GM13976 (cell line): ENCODE data around the gene SHCBP1L.

Source experiments
- DNase-seq: peaks from one replicate; pipeline ENCODE4 v3.0.0; 2012; ENCODE audit warnings: low spot score
- CTCF ChIP-seq: IDR thresholded peaks from 2 replicates; pipeline ENCODE4 v1.5.1; 2012; ENCODE audit warnings: borderline replicate concordance, mild to moderate bottlenecking; ENCODE audit not compliant: insufficient read depth; ENCODE audit errors: extremely low read depth, missing control alignments, control extremely low read depth
- in situ Hi-C: fragments of 300-500 bp; cut with MboI; formaldehyde crosslinking; loops from one replicate; pipeline ENCODE4 v1.12.0; 2022; ENCODE audit warnings: low sequenced_read_pairs, mixed read lengths, inconsistent platforms; ENCODE audit not compliant: unreplicated experiment

SHCBP1L gene

GRCh38 chr1:182869241-182869666 lies 83.7 kb downstream of the SHCBP1L start:
- TF ChIP-seq CTCF, result no peak
- no peak for DNase-seq
- in situ Hi-C loops, result no loop called here

- no peak for DNase-seq
- in situ Hi-C loops, result no loop called here
- TF ChIP-seq CTCF, result no peak
Measured at GRCh38 chr1:182867861-182868260, 85.1 kb downstream of the SHCBP1L start.

GRCh38 chr1:182863940-182864339 lies 89.0 kb downstream of the SHCBP1L start:
- TF ChIP-seq CTCF, result no peak
- in situ Hi-C loops, result no loop called here
- no peak for DNase-seq

GRCh38 chr1:182862827-182863226 lies 90.1 kb downstream of the SHCBP1L start:
- in situ Hi-C loops, result no loop called here
- no peak for TF ChIP-seq CTCF
- no peak for DNase-seq

- no peak for DNase-seq
- in situ Hi-C loops, result no loop called here
Measured at GRCh38 chr1:182861994-182862393, 91.0 kb downstream of the SHCBP1L start.

GRCh38 chr1:182860658-182861057 lies 92.3 kb downstream of the SHCBP1L start:
- no peak for TF ChIP-seq CTCF
- in situ Hi-C loops, result no loop called here
- DNase-seq, result no peak

More at GRCh38 chr1:182861994-182862393, 91.0 kb downstream of the SHCBP1L start:
- TF ChIP-seq CTCF, result no peak

GRCh38 chr1:182857212-182857611 lies 95.8 kb downstream of the SHCBP1L start:
- DNase-seq, result no peak
- no peak for TF ChIP-seq CTCF
- in situ Hi-C loops, result no loop called here
